UCSD-AML1 (cell line): ENCODE data around the gene RASL10A.
"Not testable (repeated sequence)": the region's sequence is repeated elsewhere in the genome, so short reads cannot be mapped to it uniquely, and the experiment has no call there.

Source experiments
- DNase-seq: peaks from one replicate; lab custom pipeline; 2025; ENCODE audit not compliant: unreplicated experiment; lab: John Stamatoyannopoulos, UW

RASL10A gene, protein sequence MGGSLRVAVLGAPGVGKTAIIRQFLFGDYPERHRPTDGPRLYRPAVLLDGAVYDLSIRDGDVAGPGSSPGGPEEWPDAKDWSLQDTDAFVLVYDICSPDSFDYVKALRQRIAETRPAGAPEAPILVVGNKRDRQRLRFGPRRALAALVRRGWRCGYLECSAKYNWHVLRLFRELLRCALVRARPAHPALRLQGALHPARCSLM

GRCh38 chr22:29315286-29316140 lies at the start of gene RASL10A:
TSS of gene RASL10A (minus strand) at chr22:29315697. CDS start at chr22:29315246, 451 bp downstream.
- DNase-seq, result peak; percentile 26

DNA sequence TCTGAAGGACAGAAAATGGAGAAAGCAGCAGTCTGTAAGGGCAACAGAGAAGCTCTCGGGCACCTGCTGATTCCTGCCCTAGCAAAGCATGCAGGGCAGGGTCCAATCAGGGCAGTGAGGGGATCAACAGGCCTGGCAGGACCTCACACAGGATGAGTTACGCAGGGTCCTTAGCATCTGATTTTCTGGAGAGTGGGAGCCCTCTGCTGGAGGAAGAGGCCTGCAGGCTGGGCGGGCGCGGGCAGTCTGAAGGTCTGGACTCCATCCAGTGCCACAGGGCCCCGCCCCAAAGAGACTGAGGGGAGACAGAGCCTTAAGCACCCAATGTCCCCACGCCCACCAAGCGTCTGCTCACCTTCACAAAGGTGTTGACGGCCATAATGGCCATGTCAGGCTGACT lies 44.0 kb upstream of the RASL10A start:
- no peak for DNase-seq

- DNase-seq, result not testable (repeated sequence)
Measured at GRCh38 chr22:29357193-29357890, 41.8 kb upstream of the RASL10A start.

DNA sequence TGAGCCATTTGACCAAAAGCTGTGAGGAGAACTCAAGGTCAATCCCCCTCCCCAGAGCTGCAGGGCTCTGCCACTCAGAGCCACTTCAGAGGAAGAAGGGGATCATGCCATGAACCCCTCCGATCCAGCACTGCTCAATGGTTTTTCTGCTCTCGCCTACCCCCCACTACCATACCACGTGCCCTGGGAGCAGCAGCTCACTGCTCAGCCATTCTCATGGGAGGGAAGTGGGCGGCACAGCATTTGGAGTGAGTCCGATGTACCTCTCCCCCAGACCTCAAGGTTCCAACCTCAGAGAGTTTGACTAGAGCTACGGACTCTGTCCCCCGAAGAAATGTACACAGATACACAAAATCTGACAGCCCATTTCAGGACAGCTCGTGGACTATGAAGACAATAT lies 38.4 kb upstream of the RASL10A start:
- DNase-seq, result no peak

- no peak for DNase-seq
Measured at GRCh38 chr22:29353286-29353685, 37.8 kb upstream of the RASL10A start.

DNA sequence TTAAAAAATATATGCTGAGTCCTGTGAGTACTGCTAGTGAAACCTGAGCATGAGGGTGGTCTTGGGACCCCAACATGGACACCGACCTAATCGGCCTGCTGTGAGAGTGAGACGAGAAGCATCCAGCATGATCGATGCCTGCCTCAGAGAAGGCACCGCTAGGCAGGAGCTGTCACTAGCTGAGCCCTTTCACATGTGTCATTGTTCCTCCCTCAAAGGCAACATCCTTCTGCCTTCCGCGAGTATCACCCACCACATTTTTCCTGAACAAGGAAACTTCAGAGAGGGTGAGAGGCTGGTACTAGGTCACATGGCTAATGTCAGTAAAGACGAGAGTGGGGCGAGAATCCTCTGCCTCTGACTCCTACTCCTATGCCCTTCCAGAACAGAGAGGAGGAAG lies 37.3 kb upstream of the RASL10A start:
- no peak for DNase-seq

- no peak for DNase-seq
Measured at GRCh38 chr22:29351891-29352290, 36.4 kb upstream of the RASL10A start.

- no peak for DNase-seq
Measured at GRCh38 chr22:29351042-29351441, 35.5 kb upstream of the RASL10A start.

DNA sequence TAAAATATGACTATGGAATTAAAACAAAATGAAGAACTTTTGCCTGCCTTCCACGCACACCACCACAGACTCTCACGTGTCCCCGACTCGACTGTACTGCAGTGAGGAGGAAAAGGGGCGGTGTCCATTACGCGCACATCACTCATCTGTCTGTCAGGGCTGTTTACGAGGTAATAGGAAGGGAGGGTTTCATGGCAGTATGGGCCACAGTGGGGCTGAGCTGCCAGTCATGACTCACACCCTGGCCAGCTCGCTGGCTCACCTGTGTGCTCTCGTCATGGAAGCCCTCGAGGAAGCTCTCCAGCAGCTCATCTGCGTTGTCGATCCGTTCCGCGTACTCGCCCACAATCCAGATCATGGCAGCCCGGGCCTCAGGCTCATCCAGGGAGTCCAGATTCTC lies 33.5 kb upstream of the RASL10A start:
- no peak for DNase-seq

DNA sequence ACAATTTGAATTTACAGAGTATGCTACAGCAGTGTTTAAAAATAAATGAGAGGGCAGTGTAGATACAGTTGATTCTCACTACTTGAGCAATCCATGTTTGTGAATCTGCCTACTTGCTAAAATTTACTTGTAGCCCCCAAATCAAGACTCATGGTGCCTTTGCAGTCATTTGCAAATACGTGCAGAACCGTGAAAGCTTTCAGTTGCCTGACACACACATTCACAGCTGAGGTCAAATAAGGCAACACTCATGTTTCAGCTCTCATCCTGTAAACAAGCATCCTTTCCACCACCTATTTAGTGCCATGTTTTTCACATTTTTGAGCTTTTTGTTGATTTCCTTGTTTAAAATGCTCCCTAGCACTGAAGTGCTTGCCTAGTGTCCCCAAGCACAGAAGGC lies 32.5 kb upstream of the RASL10A start:
- no peak for DNase-seq

- no peak for DNase-seq
Measured at GRCh38 chr22:29346659-29347058, 31.2 kb upstream of the RASL10A start.

DNA sequence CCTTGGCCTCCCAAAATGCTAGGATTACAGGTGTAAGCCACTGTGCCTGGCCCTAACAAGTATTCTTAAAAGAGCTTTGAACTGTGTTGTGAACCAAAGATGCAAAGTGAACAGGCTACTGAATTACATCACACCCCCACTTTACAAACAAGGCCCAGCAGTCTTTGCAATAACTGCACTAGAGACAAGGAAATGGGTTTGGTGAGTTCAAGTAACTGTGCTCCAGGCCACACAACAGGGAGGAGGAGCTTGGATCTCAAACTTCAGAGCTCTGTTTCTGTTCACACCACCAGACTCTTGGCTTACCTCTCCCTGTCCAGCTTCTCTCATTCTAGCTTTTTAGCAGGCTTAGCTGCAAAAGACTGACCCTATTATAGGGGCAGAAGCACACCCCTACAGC lies 30.4 kb upstream of the RASL10A start:
- DNase-seq, result no peak

DNA sequence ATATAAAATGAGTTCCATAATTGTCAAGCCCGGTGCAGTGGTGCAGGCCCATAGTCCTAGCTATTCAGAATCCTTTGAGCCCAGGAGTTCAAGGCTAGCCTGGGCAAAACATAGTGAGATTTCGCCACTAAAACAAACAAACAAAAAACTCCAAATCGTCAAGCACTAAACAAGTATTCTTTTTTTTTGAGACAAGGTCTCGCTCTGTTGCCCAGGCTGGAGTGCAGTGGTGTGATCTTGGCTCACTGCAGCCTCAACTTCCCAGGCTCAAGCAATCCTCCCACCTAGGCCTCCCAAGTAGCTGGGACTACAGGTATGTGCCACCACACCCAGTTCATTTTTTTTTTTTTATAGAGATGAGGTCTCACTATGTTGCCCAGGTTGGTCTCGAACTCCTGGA lies 29.4 kb upstream of the RASL10A start:
- DNase-seq, result not testable (repeated sequence)

GRCh38 chr22:29344137-29344536 lies 28.6 kb upstream of the RASL10A start:
- DNase-seq, result no peak

- no peak for DNase-seq
Measured at GRCh38 chr22:29343313-29343805, 27.9 kb upstream of the RASL10A start.

- no peak for DNase-seq
Measured at GRCh38 chr22:29342577-29343312, 27.2 kb upstream of the RASL10A start.

GRCh38 chr22:29342177-29342576 lies 26.7 kb upstream of the RASL10A start:
- no peak for DNase-seq

GRCh38 chr22:29341849-29342127 lies 26.3 kb upstream of the RASL10A start:
- DNase-seq, result no peak

- no peak for DNase-seq
Measured at GRCh38 chr22:29341056-29341848, 25.8 kb upstream of the RASL10A start.

- no peak for DNase-seq
Measured at GRCh38 chr22:29340566-29340965, 25.1 kb upstream of the RASL10A start.
